HepG2 (cell line): ENCODE measurements around the gene EIF3B. TPM values are rescaled to one million over a fixed set of nuclear protein-coding genes. Genes with fewer than 3 reads are reported as not detected.
A peak's percentile ranks its signal among the peaks of the same experiment; 100 is the strongest.

Experiments
- ARID2 ChIP-seq: sonication (generic); formaldehyde crosslinking; IDR thresholded peaks from 2 replicates; pipeline ENCODE4 v1.8.1; 2022; ENCODE audit warnings: mild to moderate bottlenecking, missing genetic modification reagents, borderline replicate concordance
- ARNT ChIP-seq: fragments of 450-650 bp; IDR thresholded peaks from 2 replicates; pipeline ENCODE4 v1.6.1; 2017
- ATRX ChIP-seq: sonication (generic); formaldehyde crosslinking; IDR thresholded peaks from 2 replicates; pipeline ENCODE4 v1.4.0; 2020; ENCODE audit warnings: missing genetic modification reagents, borderline replicate concordance
- CBFB ChIP-seq: sonication (generic); formaldehyde crosslinking; IDR thresholded peaks from 2 replicates; pipeline ENCODE4 v1.4.0; 2020; ENCODE audit warnings: missing genetic modification reagents
- CEBPG ChIP-seq: IDR thresholded peaks from 2 replicates; pipeline ENCODE4 v1.6.1; 2016
- DR1 ChIP-seq: sonication (generic); formaldehyde crosslinking; IDR thresholded peaks from 2 replicates; pipeline ENCODE4 v1.8.0; 2021; ENCODE audit warnings: mild to moderate bottlenecking, missing genetic modification reagents, inconsistent platforms
- EED ChIP-seq: sonication (generic); formaldehyde crosslinking; IDR thresholded peaks from 2 replicates; pipeline ENCODE4 v1.5.0; 2020; ENCODE audit warnings: mild to moderate bottlenecking, missing genetic modification reagents
- FLYWCH1 ChIP-seq: sonication (generic); formaldehyde crosslinking; IDR thresholded peaks from 2 replicates; pipeline ENCODE4 v1.8.1; 2023; ENCODE audit warnings: mild to moderate bottlenecking, missing genetic modification reagents
- IKZF1 ChIP-seq: fragments of 450-650 bp; IDR thresholded peaks from 2 replicates; pipeline ENCODE4 v1.7.1; 2016
- KAT8 ChIP-seq: IDR thresholded peaks from 2 replicates; pipeline ENCODE4 v1.6.1; 2016; ENCODE audit warnings: missing genetic modification reagents, missing compliant biosample characterization
- NCOA2 ChIP-seq: sonication (generic); formaldehyde crosslinking; IDR thresholded peaks from 2 replicates; pipeline ENCODE4 v1.8.0; 2022; ENCODE audit warnings: inconsistent platforms
- ONECUT2 ChIP-seq: sonication (generic); formaldehyde crosslinking; IDR thresholded peaks from 2 replicates; pipeline ENCODE4 v1.4.0; 2020; ENCODE audit warnings: missing genetic modification reagents
- PAF1 ChIP-seq: IDR thresholded peaks from 2 replicates; pipeline ENCODE4 v1.6.1; 2016; ENCODE audit warnings: missing genetic modification reagents, missing compliant biosample characterization
- PHF21A ChIP-seq: sonication (generic); formaldehyde crosslinking; IDR thresholded peaks from 2 replicates; pipeline ENCODE4 v1.5.0; 2020; ENCODE audit warnings: mild to moderate bottlenecking, missing genetic modification reagents
- POLR2AphosphoS2 ChIP-seq: IDR thresholded peaks from 2 replicates; pipeline ENCODE4 v1.6.1; 2011; ENCODE audit warnings: low read depth, low read length, improper control_type of control experiment
- PPARG ChIP-seq: conservative IDR thresholded peaks from 2 replicates; pipeline ENCODE4 v1.6.1; 2016; ENCODE audit warnings: missing biosample characterization, missing genetic modification reagents
- RBAK ChIP-seq: sonication (generic); formaldehyde crosslinking; IDR thresholded peaks from 2 replicates; pipeline ENCODE4 v1.5.1; 2020; ENCODE audit warnings: mild to moderate bottlenecking, missing genetic modification reagents
- REL ChIP-seq: sonication (generic); formaldehyde crosslinking; conservative IDR thresholded peaks from 2 replicates; pipeline ENCODE4 v1.8.0; 2022; ENCODE audit warnings: mild to moderate bottlenecking, missing genetic modification reagents, moderate library complexity
- TBL1XR1 ChIP-seq: fragments of 150-350 bp; IDR thresholded peaks from 2 replicates; pipeline ENCODE4 v1.6.1; 2014; ENCODE audit warnings: borderline replicate concordance, low read length; ENCODE audit not compliant: partially characterized antibody
- TBX2 ChIP-seq: sonication (generic); formaldehyde crosslinking; IDR thresholded peaks from 2 replicates; pipeline ENCODE4 v1.5.0; 2020; ENCODE audit warnings: missing genetic modification reagents, mild to moderate bottlenecking, borderline replicate concordance
- ZBTB33 ChIP-seq: sonication (generic); formaldehyde crosslinking; IDR thresholded peaks from 2 replicates; pipeline ENCODE4 v1.4.0; 2020; ENCODE audit warnings: missing genetic modification reagents
- ZBTB49 ChIP-seq: sonication (generic); formaldehyde crosslinking; IDR thresholded peaks from 2 replicates; pipeline ENCODE4 v1.4.0; 2020; ENCODE audit warnings: missing genetic modification reagents, borderline replicate concordance
- ZNF230 ChIP-seq: sonication (generic); formaldehyde crosslinking; IDR thresholded peaks from 2 replicates; pipeline ENCODE4 v1.4.0; 2020; ENCODE audit warnings: mild to moderate bottlenecking, missing genetic modification reagents
- ZNF333 ChIP-seq: sonication (generic); formaldehyde crosslinking; IDR thresholded peaks from 2 replicates; pipeline ENCODE4 v1.4.0; 2020; ENCODE audit warnings: mild to moderate bottlenecking, missing genetic modification reagents, borderline replicate concordance
- ZNF337 ChIP-seq: sonication (generic); formaldehyde crosslinking; IDR thresholded peaks from 2 replicates; pipeline ENCODE4 v1.5.1; 2020; ENCODE audit warnings: missing genetic modification reagents, low read depth, mild to moderate bottlenecking, borderline replicate concordance
- ZNF562 ChIP-seq: sonication (generic); formaldehyde crosslinking; IDR thresholded peaks from 2 replicates; pipeline ENCODE4 v1.8.0; 2022; ENCODE audit warnings: missing genetic modification reagents, borderline replicate concordance
- ZNF576 ChIP-seq: sonication (generic); formaldehyde crosslinking; IDR thresholded peaks from 2 replicates; pipeline ENCODE4 v1.4.0; 2020; ENCODE audit warnings: mild to moderate bottlenecking, missing genetic modification reagents
- ZNF703 ChIP-seq: sonication (generic); formaldehyde crosslinking; IDR thresholded peaks from 2 replicates; pipeline ENCODE4 v1.5.1; 2020; ENCODE audit warnings: missing genetic modification reagents, mild to moderate bottlenecking, moderate library complexity, borderline replicate concordance
- ZNF746 ChIP-seq: sonication (generic); formaldehyde crosslinking; IDR thresholded peaks from 2 replicates; pipeline ENCODE4 v1.8.0; 2022; ENCODE audit warnings: mild to moderate bottlenecking, missing genetic modification reagents
- ZNF777 ChIP-seq: sonication (generic); formaldehyde crosslinking; IDR thresholded peaks from 2 replicates; pipeline ENCODE4 v1.4.0; 2020; ENCODE audit warnings: missing genetic modification reagents
- ZNF83 ChIP-seq: sonication (generic); formaldehyde crosslinking; IDR thresholded peaks from 2 replicates; pipeline ENCODE4 v1.4.0; 2020; ENCODE audit warnings: missing genetic modification reagents, mild to moderate bottlenecking, borderline replicate concordance
- polyA plus RNA-seq, 8 experiments: library from polyadenylated mRNA; depleted of rRNA in 3 of 8; stranded (reverse) in 7 of 8; unstranded in 1 of 8; fragments of >200 nt; fragmentation: Illumina TruSeq in 4 of 8; extraction: Trizol in 4 of 8; gene quantifications; 2 replicates each; pipeline versions ENCODE4 v1.2.1 to v1.2.3, GENCODE V29; 2011 to 2016; ENCODE audit warnings: low read depth in 4 of 8, missing spikeins in 1 of 8, mixed read lengths in 1 of 8; ENCODE audit not compliant: insufficient read depth in 1 of 8
- total RNA-seq, 5 experiments: library from RNA; depleted of rRNA; stranded (reverse); fragments of >200 nt; fragmentation: Illumina TruSeq; extraction: Trizol; gene quantifications; 2 replicates each; pipeline ENCODE4 v1.2.3, GENCODE V29; 2016; ENCODE audit warnings: low read depth in 1 of 5

Gene EIF3B
- total and polyA plus RNA-seq, 2 of the 13 experiments (the other 11 are each of a cell fraction or from before 2014, with no cell fraction given) = 92.2 to 241 TPM

GRCh38 chr7:2353936-2354185, 766 bp upstream of the EIF3B start (continued):
- no peak; the same call in 1 of the 2 replicates for TF ChIP-seq PHF21A
- TF ChIP-seq EED (CRISPR knock-in tag) = peak; percentile 87
- TF ChIP-seq ZNF703 (CRISPR knock-in tag) = no peak
- 0 out of 2 replicates have a peak, but pooled peaks have one; percentile 19 for TF ChIP-seq PPARG (CRISPR knock-in tag)
- TF ChIP-seq ZBTB33 (CRISPR knock-in tag) = peak; percentile 73
- TF ChIP-seq CEBPG (CRISPR knock-in tag) = peak; percentile 40; the same call in 1 of the 2 replicates
- peak; percentile 38 for TF ChIP-seq TBL1XR1
- TF ChIP-seq NCOA2 = no peak; the same call in 1 of the 2 replicates
- no peak for TF ChIP-seq POLR2AphosphoS2
- 0 out of 2 replicates have a peak, but pooled peaks have one; percentile 43 for TF ChIP-seq DR1
- TF ChIP-seq ZNF230 (CRISPR knock-in tag) = peak; percentile 64; the same call in 1 of the 2 replicates
- TF ChIP-seq ZNF337 = no peak
- TF ChIP-seq ZNF777 (CRISPR knock-in tag) = no peak
- no peak for TF ChIP-seq FLYWCH1 (CRISPR knock-in tag)
- no peak for TF ChIP-seq ARNT
- no peak; the same call in 1 of the 2 replicates for TF ChIP-seq ZNF746 (CRISPR knock-in tag)
- no peak for TF ChIP-seq ZNF576 (CRISPR knock-in tag)
- TF ChIP-seq ARID2 (CRISPR knock-in tag) = peak; percentile 91; the same call in 1 of the 2 replicates
- TF ChIP-seq ZBTB49 (CRISPR knock-in tag) = no peak
- TF ChIP-seq ATRX = no peak
- TF ChIP-seq RBAK (CRISPR knock-in tag) = no peak
- 0 out of 2 replicates have a peak, but pooled peaks have one; percentile 32 for TF ChIP-seq CBFB
- no peak for TF ChIP-seq PAF1 (CRISPR knock-in tag)
- peak; percentile 68; the same call in 1 of the 2 replicates for TF ChIP-seq ZNF83 (CRISPR knock-in tag)
- no peak; the same call in 1 of the 2 replicates for TF ChIP-seq ZNF562 (CRISPR knock-in tag)
- no peak for TF ChIP-seq ZNF333 (CRISPR knock-in tag)
- TF ChIP-seq REL (CRISPR knock-in tag) = 0 out of 2 replicates have a peak, but pooled peaks have one; percentile 61
- peak; percentile 77 for TF ChIP-seq TBX2 (CRISPR knock-in tag)
- peak; percentile 64 for TF ChIP-seq KAT8
- TF ChIP-seq IKZF1 = no peak
- peak; percentile 65; the same call in 1 of the 2 replicates for TF ChIP-seq ONECUT2
